ENCODE data around the gene MELK.

Gene MELK

DNA sequence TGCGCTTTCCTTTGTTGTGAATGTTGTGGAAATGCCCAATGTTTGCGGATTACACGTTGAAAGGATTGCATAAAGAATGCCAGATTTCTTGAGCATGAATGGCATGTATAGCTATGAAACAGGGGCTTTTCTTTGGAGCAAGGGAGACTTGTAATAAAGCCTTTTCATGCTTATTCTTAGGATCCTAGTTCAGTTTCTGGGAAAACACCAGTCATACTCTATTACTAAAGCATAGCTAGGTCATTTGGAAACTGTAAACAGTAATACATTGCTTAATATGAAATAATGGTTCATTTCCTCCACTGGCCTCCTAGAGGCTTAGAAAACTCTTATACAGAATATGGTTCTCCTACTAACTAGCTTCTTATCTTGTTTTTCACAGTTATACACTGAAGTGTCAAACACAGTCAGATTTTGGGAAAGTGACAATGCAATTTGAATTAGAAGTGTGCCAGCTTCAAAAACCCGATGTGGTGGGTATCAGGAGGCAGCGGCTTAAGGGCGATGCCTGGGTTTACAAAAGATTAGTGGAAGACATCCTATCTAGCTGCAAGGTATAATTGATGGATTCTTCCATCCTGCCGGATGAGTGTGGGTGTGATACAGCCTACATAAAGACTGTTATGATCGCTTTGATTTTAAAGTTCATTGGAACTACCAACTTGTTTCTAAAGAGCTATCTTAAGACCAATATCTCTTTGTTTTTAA lies 104.2 kb downstream of the MELK start:
- no peak for DNase-seq

DNA sequence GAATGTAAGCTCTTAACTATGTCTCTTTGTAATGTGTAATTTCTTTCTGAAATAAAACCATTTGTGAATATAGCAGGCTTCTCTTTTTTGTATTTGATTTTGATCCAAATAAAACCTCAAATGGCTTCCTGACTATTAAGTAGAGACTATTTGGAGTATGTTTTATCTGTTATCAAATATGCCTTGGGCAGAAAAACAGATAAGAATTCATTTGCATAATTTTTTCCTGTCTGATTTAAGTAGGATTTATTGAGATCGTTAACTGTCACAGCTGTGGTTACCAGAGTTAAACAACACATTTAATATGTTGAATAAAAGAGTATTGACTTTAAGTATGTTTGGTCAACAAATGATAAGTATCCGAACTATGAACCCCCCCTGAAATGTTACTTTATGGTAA lies 104.9 kb downstream of the MELK start:
- DNase-seq: no peak

DNA sequence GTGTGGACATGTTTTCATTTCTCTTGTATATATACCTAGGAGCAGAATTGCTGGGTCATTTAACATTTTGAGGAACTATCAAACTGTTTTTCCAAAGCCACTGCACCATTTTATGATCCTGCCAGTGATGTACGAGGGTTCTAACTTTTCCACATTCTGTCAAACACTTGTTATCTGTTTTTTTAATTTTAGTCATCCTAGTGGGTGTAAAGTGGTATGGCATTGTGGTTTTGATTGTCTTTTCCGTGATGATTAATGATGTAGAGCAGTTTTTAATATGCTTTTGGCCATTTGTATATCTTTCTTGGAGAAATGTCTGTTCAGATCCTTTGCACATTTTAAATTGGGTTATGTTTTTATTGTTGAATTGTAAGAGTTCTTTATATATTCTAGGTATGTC lies 107.0 kb downstream of the MELK start:
- no peak for DNase-seq

DNA sequence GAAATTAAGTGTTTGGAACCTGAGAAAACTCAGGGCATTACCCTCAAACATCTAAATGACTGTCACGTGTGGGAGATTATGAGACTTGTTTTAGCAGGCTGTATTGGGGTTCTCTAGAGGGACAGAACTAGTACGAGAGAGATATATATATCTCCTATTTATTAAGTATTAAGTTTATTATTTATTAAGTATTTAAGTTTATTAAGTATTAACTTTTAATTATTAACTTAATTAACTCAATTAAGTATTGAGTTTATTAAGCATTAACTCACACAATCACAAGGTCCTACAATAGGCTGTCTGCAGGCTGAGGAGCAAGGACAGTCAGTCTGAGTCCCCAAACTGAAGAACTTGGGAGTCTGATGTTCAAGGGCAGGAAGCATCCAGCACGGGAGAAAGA lies 113.8 kb downstream of the MELK start:
- DNase-seq: no peak

DNA sequence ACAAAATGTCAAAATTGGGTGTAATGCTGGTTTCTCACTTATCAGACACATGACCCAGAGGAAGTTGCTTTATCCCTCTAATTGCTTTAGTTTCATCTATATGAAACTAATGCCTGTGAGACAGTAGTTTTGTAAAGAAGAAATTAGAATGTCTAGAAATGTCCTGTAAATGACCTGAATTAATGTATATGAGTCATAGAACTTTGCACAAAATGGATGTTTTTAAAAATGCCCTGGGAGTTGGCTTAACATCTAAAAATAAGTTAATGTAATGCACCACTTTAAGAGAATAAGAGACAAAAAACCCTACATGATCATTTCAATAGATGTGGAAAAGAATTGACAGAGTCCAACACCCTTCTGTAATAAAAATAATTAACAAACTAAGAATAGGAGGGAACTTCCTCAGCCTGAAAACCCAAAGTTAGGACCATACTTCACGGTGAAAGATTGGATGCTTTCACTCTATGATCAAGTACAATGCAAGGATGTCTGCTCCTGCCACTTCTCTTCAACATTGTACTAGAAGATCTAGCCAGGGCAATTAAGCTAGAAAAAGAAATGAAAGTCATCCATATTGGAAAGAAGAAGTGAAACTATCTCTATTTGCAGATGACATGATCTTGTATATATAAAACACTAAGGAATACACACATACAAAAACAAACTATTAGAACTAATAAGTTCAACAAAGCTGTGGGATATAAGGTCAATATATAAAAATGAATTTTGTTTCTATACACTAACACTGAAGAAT lies 117.9 kb downstream of the MELK start:
- DNase-seq: no peak

DNA sequence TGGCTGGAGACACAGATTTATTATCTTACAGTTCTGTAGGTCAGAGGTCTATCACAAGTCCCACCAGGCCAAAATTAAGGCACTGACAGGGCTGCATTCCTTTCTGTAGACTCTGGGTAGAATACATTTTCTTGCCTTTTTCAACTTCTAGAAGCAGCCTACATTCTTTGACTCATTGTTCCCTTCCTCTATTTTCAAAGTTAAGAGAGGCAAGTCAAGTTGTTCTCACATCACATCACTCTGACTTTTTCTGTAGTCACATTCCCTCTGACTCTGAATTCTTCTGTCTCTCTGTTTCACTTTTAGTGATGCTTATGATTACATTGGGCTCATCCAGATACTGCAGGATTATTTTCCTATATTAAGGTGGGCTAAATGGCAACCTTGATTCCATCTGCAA lies 119.0 kb downstream of the MELK start:
- no peak for DNase-seq

DNA sequence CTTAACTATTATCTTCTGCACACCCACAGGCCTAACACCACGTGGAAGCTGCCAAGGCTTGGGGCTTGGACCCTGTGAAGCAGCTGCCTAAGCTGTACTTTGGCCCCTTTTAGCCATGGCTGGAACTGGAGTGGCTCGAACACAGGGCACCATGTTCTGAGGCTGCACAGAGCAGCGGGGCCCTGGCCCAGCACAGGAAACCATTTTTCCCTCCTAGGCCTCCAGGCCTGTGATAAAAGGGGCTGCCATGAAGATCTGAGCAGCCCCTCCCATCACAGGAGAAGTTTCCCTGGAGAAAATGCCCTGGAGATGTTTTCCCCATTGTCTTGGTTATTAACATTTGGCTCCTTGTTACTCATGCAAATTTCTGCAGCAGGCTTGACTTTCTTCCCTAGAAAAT lies 126.3 kb downstream of the MELK start:
- DNase-seq: no peak

DNA sequence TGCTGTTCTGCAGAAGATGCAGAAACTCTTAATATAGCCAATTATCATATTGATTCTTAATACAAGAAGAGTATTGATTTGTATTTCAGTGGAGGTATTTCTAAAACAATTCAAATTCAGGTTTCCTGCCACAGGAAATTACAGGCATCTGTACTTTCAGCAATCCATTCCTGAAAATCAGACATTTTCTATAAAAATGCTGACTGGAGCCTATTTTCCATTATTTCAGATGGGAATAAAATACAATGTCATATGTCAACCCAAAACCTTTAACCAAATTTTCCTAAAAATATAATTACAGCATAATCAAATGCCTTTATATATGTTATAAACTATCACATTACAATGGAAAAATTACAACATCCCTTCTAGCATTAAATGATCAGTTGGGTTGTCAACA lies 131.5 kb downstream of the MELK start:
- DNase-seq: no peak

DNA sequence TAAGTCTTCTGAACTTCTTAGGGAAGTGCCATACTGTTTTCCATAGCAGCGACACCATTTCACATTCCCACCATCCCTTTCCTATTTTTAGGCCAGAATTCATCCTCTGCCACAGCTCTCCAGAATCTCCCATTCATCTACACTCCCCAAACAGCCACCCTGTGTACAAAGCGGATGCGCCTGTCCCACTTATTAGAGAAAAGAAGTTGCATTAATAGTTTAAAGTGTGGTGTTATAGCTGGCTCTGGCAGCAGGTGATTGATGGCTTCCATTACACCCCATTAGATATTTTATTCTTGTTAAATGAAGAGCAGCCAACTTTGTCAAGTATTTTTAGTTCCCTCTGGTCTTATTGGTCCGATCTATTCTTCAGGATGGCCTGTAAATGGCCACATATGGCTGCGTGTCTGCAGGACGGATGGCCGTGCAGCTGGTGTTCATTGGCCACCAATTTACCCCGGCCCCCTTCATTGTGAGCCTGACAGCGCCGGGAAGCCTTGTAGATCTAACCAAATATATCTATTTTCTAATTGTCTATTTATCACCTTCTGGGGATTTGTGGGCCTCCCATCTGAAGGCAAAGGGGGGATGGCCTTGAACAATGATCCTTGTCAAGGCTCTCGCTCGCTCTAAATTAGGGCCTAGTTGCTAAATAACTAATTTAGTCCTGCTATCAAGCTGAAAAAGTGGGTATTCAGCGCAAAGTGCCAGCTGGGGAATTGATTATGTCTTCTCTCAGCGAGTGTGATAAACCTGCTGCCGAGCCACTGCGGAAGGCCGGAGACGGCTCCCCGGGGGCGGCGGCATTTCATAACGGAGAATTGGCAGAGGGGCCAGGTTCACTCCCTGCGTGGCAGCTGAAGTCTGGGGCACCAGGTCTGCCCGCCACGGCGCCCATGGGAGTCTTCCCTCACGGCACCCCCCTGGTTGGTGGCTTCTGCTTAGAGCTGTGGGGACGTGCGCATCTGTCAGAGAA lies 141.1 kb downstream of the MELK start:
- DNase-seq: no peak

DNA sequence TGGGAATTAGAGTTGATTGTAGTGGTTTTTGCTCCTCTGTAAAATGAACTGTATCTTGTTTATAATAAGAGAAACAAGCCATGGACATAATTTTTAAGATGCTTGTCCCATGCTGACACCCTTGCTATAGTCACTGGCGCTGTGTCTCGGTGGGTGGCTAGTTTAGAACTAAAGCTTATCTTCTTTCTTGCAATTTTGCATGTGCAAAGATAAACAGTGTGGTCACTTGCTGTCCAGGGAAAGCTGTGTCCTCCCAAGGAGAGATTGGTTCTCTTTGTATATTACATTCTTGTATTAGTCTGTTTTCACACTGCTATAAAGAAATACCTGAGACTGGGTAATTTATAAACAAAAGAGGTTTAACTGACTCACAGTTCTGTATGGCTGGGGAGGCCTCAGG lies 143.8 kb downstream of the MELK start:
- DNase-seq: no peak

DNA sequence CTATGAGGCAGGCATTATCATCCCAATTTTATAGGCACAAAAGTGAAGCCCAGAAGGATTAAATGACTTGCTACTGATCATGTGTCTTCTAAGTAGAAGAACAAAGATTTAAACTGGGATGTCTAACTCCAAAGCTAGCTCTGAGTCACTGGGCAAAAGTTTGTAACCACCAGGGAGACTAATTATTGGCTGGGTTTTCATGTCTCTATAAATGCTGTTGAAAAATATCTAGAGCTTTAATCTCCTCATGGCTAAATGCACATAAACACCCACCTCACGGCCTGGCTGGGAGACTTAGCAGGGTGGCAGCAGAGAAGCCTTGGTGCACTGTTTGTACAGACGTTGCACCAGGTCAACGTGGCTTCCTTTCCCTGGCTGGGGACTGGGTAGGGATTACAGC lies 144.6 kb downstream of the MELK start:
- no peak for DNase-seq

DNA sequence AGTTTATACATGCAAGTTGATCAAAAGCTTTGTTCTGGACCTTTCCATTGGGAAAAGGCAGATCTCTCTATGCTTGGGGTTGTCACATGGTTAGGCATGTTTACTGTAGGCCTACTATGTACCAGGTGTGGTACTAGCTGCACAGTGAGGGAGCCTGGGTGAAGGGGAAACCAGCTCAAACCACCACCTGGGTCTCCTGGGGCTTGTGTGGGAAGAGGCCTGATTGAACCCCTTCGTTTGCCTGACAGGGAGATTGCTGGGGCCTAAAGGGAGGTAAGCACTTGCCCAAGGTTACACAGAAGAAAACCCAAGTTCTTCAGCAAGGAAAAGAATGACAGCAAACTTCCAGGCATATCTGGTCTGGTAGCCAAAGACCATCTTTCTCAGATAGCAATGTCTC lies 145.9 kb downstream of the MELK start:
- no peak for DNase-seq

DNA sequence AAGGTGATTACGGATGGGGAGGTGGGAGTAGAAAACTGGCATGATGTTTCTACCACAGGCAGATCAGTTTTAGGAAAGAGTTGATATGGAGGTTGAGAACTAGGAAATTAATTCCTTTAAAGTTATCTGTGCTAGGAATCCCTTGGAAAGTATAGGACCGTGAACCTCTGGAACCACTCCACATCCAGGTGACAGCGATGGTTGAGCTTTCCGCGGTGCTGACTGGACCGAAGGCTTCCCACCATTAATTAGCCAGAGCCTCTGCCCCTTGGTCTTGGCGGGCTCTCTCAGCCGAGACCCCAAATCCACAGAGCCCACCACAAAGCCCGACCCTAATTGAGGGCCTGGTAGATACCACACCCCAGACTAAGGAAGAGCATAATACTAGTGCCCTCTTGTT lies 147.3 kb downstream of the MELK start:
- no peak for DNase-seq

DNA sequence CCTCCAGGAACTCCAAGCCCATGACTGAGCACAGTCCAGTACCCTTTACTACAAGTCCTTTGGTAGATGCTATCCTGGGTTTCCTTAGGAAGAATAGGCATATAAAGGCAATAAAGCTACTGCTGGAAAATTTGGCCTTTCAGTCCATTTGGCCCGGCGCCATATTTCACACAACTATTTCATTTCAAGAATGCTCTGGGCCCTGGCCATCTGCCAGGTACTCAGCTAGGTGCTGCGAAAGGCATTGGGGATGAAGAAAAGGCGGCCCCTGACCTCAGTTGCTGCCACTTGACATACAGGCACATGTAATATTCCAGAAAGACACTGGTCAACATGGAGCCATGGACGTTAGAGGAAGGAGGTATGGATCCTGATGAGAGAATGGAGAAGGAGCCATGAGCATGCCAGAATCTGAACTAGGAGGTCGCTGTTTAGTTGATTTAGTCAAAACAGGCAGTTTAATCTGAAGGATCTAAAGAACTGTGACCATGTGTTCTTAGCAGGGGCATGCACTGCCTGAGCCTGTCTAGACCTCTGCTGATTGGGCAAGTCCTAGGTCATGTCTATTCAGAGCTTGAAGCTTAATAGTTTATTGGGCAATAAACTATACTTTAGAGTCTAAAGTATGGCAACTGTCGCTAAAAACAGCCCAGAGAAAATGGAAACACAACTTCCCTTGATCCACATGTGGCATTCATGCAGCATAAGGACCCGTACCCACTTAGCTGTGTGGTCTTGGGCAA lies 149.3 kb downstream of the MELK start:
- no peak for DNase-seq

DNA sequence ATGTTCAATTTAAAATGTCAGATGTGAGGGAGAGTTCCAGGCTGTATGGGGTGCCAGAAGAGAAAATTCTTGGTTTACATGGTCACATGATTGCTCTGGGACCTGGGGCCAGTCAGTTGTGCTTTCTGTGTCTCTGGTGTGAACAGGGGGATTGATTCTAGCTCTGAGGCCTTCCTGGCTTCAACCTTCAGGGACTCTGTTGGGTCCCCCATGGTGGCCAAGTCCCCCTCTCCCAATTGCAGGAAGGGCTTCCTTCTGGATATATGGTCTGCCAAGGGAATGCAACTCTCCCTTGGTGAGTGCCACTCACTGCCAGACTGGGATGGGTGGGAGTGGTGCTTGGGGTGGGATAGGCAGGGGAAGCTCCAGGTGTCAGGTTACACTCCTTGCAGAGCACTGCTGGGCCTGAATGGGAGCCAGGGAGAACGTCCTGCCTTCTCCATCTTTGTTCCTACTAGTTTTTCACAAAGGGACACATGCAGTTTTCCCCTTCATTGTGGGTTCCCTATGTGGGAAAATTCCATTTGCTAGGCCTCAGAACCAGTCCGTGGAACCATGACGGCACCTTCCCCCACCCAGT lies 153.2 kb downstream of the MELK start:
- no peak for DNase-seq
